Liver (tissue), 9 donors: ENCODE measurements around the gene CRLF1. TPM values are rescaled to one million over a fixed set of nuclear protein-coding genes. Genes with fewer than 3 reads are reported as not detected.

Experiments used
- DNase-seq: peaks from one replicate; pipeline ENCODE4 v3.0.0-alpha.2; 2017; ENCODE audit warnings: low spot score
- H3K27ac ChIP-seq, 2 donors: one replicate each; pipeline ENCODE4 v1.7.0; 2013; ENCODE audit warnings: inconsistent platforms in 2 of 2, low read length in 2 of 2, control low read depth in 1 of 2, low read depth in 1 of 2, mild to moderate bottlenecking in 1 of 2
- H3K27me3 ChIP-seq, 4 donors: one replicate each; pipeline versions ENCODE4 v1.6.1 to v1.7.0; 2013; ENCODE audit warnings: low read length in 3 of 4, inconsistent platforms in 1 of 4, mild to moderate bottlenecking in 1 of 4, moderate library complexity in 1 of 4; ENCODE audit not compliant: control insufficient read depth in 4 of 4, insufficient read depth in 4 of 4
- H3K36me3 ChIP-seq, 4 donors: one replicate each; pipeline versions ENCODE4 v1.6.1 to v1.7.0; 2013; ENCODE audit warnings: low read length in 3 of 4, mild to moderate bottlenecking in 3 of 4, low read depth in 1 of 4, moderate library complexity in 1 of 4; ENCODE audit not compliant: control insufficient read depth in 4 of 4, insufficient read depth in 3 of 4
- H3K4me1 ChIP-seq, 4 donors: one replicate each; pipeline versions ENCODE4 v1.6.1 to v1.7.0; 2013; ENCODE audit warnings: low read length in 3 of 4, mild to moderate bottlenecking in 3 of 4, moderate library complexity in 1 of 4; ENCODE audit not compliant: control insufficient read depth in 4 of 4, insufficient read depth in 4 of 4
- H3K4me3 ChIP-seq, 3 donors: one replicate each; pipeline versions ENCODE4 v1.6.1 to v1.7.0; 2013; ENCODE audit warnings: low read length in 3 of 3, control low read depth in 1 of 3, low read depth in 1 of 3, mild to moderate bottlenecking in 1 of 3
- H3K9ac ChIP-seq, 2 donors: one replicate each; pipeline ENCODE4 v1.7.0; 2013; ENCODE audit warnings: low read length in 2 of 2, mild to moderate bottlenecking in 2 of 2, moderate library complexity in 2 of 2, control low read depth in 1 of 2, low read depth in 1 of 2
- H3K9me3 ChIP-seq, 4 donors: one replicate each; pipeline versions ENCODE4 v1.6.1 to v1.7.0; 2013; ENCODE audit warnings: low read length in 3 of 4; ENCODE audit not compliant: control insufficient read depth in 4 of 4
- EGR1 ChIP-seq, 2 donors: IDR thresholded peaks; 2 replicates each; pipeline ENCODE4 v1.6.1; 2016 to 2018; ENCODE audit warnings: antibody characterized with exemption in 2 of 2, low read depth in 2 of 2
- FOXA2 ChIP-seq: IDR thresholded peaks from 2 replicates; pipeline ENCODE4 v1.6.1; 2016; ENCODE audit warnings: antibody characterized with exemption
- GABPA ChIP-seq, 2 donors: IDR thresholded peaks in 1 of 2; conservative IDR thresholded peaks in 1 of 2; 2 replicates each; pipeline ENCODE4 v1.6.1; 2016; ENCODE audit warnings: antibody characterized with exemption in 2 of 2, mild to moderate bottlenecking in 1 of 2, moderate library complexity in 1 of 2
- HNF4A ChIP-seq, 2 donors: conservative IDR thresholded peaks; 2 replicates each; pipeline ENCODE4 v1.6.1; 2016; ENCODE audit warnings: antibody characterized with exemption in 2 of 2, mild to moderate bottlenecking in 2 of 2
- HNF4G ChIP-seq: IDR thresholded peaks from 2 replicates; pipeline ENCODE4 v1.6.1; 2016; ENCODE audit warnings: antibody characterized with exemption
- NR2F2 ChIP-seq: IDR thresholded peaks from 2 replicates; pipeline ENCODE4 v1.6.1; 2016; ENCODE audit warnings: antibody characterized with exemption
- RAD21 ChIP-seq, 2 donors: IDR thresholded peaks; 2 replicates each; pipeline ENCODE4 v1.6.1; 2016; ENCODE audit warnings: antibody characterized with exemption in 2 of 2, mild to moderate bottlenecking in 2 of 2
- RXRA ChIP-seq, 2 donors: IDR thresholded peaks; 2 replicates each; pipeline ENCODE4 v1.6.1; 2017 to 2018; ENCODE audit warnings: antibody characterized with exemption in 2 of 2, mild to moderate bottlenecking in 1 of 2
- SP1 ChIP-seq: IDR thresholded peaks from 2 replicates; pipeline ENCODE4 v1.6.1; 2018; ENCODE audit warnings: antibody characterized with exemption, mild to moderate bottlenecking
- YY1 ChIP-seq: IDR thresholded peaks from 2 replicates; pipeline ENCODE4 v1.6.1; 2016; ENCODE audit warnings: antibody characterized with exemption, mild to moderate bottlenecking
- WGBS: extraction: QIAGEN DNeasy Blood & Tissue Kit; methylation state at CpG from one replicate; pipeline ENCODE4 v1.1.7; 2013; 5-methylcytosine and 5-hydroxymethylcytosine counted together
- polyA plus RNA-seq, 2 donors: library from polyadenylated mRNA; stranded (reverse) in 1 of 2; unstranded in 1 of 2; fragments of 200-250 nt in 1 of 2; fragments of >200 nt in 1 of 2; fragmentation: Nextera tagmentation in 1 of 2; extraction: Ambion mirVana in 1 of 2; gene quantifications; one replicate each; pipeline versions ENCODE4 v1.2.1 to v1.2.3, GENCODE V29; 2013 to 2015
- total RNA-seq, 2 donors: library from RNA; depleted of rRNA; stranded (reverse); fragments of >200 nt; gene quantifications; one replicate each; pipeline ENCODE4 v1.2.3, GENCODE V29; 2014
- TF ChIP-seq, protein P1 (sequence below): fragments of 150-350 bp; IDR thresholded peaks from 2 replicates; pipeline ENCODE4 v1.5.1; 2017; ENCODE audit warnings: improper control_type of control experiment, low read depth, low read length; ENCODE audit not compliant: missing input control
- TF ChIP-seq, protein P2 (sequence below): IDR thresholded peaks from 2 replicates; pipeline ENCODE4 v1.6.1; 2016; ENCODE audit warnings: antibody characterized with exemption
- TF ChIP-seq, protein P3 (sequence below): IDR thresholded peaks from 2 replicates; pipeline ENCODE4 v1.6.1; 2016; ENCODE audit warnings: antibody characterized with exemption, mild to moderate bottlenecking
- donor health status: healthy.
- donor health status: healthy.
- donor health status: healthy.
- donor health status: healthy.
- donor health status: healthy.

The CRLF1 gene
- total and polyA plus RNA-seq, 4 donors = 0.49 to 1.9 (median 1.6) TPM; not detected in 1

GRCh38 chr19:18607226-18608101 lies 865 bp upstream of the CRLF1 start (continued):
- TF ChIP-seq, protein P1, sequence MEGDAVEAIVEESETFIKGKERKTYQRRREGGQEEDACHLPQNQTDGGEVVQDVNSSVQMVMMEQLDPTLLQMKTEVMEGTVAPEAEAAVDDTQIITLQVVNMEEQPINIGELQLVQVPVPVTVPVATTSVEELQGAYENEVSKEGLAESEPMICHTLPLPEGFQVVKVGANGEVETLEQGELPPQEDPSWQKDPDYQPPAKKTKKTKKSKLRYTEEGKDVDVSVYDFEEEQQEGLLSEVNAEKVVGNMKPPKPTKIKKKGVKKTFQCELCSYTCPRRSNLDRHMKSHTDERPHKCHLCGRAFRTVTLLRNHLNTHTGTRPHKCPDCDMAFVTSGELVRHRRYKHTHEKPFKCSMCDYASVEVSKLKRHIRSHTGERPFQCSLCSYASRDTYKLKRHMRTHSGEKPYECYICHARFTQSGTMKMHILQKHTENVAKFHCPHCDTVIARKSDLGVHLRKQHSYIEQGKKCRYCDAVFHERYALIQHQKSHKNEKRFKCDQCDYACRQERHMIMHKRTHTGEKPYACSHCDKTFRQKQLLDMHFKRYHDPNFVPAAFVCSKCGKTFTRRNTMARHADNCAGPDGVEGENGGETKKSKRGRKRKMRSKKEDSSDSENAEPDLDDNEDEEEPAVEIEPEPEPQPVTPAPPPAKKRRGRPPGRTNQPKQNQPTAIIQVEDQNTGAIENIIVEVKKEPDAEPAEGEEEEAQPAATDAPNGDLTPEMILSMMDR = no peak
- TF ChIP-seq GABPA (IDR thresholded peaks at IDR 0.05 in 1 of 2, conservative IDR thresholded peaks at IDR 0.05 in 1 of 2) = no peak

DNA sequence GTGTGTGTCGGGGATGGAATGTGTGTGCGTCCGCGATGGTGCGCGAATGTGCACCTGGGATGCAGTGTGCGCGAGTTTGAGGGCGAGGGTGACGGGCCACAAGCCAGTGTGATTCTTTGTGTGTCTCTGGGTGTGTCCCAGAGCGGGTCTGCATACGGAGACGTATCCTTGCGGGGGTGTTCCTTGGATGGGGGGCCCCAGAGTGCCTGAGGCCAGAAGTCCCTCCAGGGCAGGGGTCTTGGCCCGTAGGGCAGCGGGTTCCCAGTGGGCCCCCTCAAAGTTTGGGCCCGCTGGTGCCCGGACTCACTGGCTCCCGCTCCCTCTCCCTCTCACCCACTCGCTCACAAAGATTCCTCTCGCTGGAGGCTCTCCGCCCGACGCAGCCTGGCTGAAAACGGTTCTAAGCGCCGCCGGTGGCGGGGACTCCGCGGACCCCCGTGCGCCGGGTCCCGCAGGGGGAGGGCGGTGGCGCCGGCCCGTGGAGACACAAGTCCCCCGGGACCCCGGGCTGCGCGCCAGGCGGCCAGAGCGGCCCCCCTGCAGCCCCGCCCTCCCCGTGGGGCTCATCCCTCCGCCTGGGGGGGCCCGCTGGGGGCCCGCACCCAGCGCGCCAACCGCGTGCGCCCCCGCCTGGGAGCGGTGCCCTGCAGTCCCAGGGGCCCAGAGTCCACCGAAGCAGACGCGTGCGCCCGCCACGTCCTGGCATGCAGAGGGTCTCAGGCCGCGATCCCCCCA lies 886 bp downstream of the CRLF1 start:
- no peak overlapping the region for H3K9ac ChIP-seq

GRCh38 chr19:18605196-18605545 lies 1.4 kb downstream of the CRLF1 start:
- Histone ChIP-seq H3K9me3 (no peaks in the 10 kb centered on the region), H3K9ac (no peak overlapping the region), H3K4me1 (peaks cover 0 to 5% (median under 1%) of the 10 kb centered on the region in 4 donors), H3K27ac (no peak overlapping the region), H3K4me3 (no peak overlapping the region), H3K27me3 (peaks cover 8 to 11% (median 9%) of the 10 kb centered on the region in 4 donors), H3K36me3 (no peaks in the 10 kb centered on the region)
- TF ChIP-seq FOXA2 (no peak), EGR1 (IDR thresholded peaks at IDR 0.05; ENCODE audit: low read depth in 2 of 2) (no peak), SP1 (no peak), RAD21 (IDR thresholded peaks at IDR 0.05) (no peak), HNF4A (conservative IDR thresholded peaks at IDR 0.05) (no peak), RXRA (IDR thresholded peaks at IDR 0.05) (no peak), HNF4G (no peak), YY1 (no peak)
- TF ChIP-seq, protein P2, sequence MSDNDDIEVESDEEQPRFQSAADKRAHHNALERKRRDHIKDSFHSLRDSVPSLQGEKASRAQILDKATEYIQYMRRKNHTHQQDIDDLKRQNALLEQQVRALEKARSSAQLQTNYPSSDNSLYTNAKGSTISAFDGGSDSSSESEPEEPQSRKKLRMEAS = no peak
- 9% methylated on average over 17 of the region's 17 CpGs for WGBS
- no peak for DNase-seq

More for the DNA sequence above, 886 bp downstream of the CRLF1 start:
- TF ChIP-seq HNF4A (conservative IDR thresholded peaks at IDR 0.05) (no peak), GABPA (IDR thresholded peaks at IDR 0.05 in 1 of 2, conservative IDR thresholded peaks at IDR 0.05 in 1 of 2) (no peak), NR2F2 (no peak)
- TF ChIP-seq, protein P3, sequence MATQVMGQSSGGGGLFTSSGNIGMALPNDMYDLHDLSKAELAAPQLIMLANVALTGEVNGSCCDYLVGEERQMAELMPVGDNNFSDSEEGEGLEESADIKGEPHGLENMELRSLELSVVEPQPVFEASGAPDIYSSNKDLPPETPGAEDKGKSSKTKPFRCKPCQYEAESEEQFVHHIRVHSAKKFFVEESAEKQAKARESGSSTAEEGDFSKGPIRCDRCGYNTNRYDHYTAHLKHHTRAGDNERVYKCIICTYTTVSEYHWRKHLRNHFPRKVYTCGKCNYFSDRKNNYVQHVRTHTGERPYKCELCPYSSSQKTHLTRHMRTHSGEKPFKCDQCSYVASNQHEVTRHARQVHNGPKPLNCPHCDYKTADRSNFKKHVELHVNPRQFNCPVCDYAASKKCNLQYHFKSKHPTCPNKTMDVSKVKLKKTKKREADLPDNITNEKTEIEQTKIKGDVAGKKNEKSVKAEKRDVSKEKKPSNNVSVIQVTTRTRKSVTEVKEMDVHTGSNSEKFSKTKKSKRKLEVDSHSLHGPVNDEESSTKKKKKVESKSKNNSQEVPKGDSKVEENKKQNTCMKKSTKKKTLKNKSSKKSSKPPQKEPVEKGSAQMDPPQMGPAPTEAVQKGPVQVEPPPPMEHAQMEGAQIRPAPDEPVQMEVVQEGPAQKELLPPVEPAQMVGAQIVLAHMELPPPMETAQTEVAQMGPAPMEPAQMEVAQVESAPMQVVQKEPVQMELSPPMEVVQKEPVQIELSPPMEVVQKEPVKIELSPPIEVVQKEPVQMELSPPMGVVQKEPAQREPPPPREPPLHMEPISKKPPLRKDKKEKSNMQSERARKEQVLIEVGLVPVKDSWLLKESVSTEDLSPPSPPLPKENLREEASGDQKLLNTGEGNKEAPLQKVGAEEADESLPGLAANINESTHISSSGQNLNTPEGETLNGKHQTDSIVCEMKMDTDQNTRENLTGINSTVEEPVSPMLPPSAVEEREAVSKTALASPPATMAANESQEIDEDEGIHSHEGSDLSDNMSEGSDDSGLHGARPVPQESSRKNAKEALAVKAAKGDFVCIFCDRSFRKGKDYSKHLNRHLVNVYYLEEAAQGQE = no peak
- H3K36me3 ChIP-seq = no peaks in the 10 kb centered on the region
- no peak overlapping the region for H3K27ac ChIP-seq
- peaks cover 0 to 5% (median under 1%) of the 10 kb centered on the region in 4 donors for H3K4me1 ChIP-seq
- H3K4me3 ChIP-seq = no peak overlapping the region
- WGBS = 4% methylated on average over 65 of the region's 65 CpGs
- no peaks in the 10 kb centered on the region for H3K9me3 ChIP-seq
- peaks cover 8 to 12% (median 10%) of the 10 kb centered on the region in 4 donors for H3K27me3 ChIP-seq
- no peak for DNase-seq
